Aorta (tissue), 5 donors: ENCODE data around the gene GSTA5. TPM values are rescaled to one million over a fixed set of nuclear protein-coding genes. Genes with fewer than 3 reads are reported as not detected.
"Not testable (repeated sequence)": the region's sequence is repeated elsewhere in the genome, so short reads cannot be mapped to it uniquely, and the experiment has no call there.

Experiments
- ATAC-seq: fragments of 200-7000 bp; cut with Tn5 transposase; one replicate; pipeline ENCODE4 v1.9.1; 2022; ENCODE audit warnings: moderate library complexity; ENCODE audit not compliant: low FRiP score
- DNase-seq, 2 donors: peaks; one replicate each; pipeline ENCODE4 v3.0.0-alpha.2; 2020
- H3K27ac ChIP-seq, 2 donors: one replicate each; pipeline ENCODE4 v1.5.1; 2013; ENCODE audit warnings: low read length in 2 of 2, mild to moderate bottlenecking in 2 of 2, moderate library complexity in 2 of 2, control low read depth in 1 of 2, inconsistent platforms in 1 of 2, low read depth in 1 of 2
- H3K27me3 ChIP-seq, 2 donors: one replicate each; pipeline ENCODE4 v1.6.1; 2013; ENCODE audit warnings: control low read depth in 1 of 2, low read length in 1 of 2, mild to moderate bottlenecking in 1 of 2, moderate library complexity in 1 of 2; ENCODE audit not compliant: insufficient read depth in 2 of 2, control insufficient read depth in 1 of 2
- H3K36me3 ChIP-seq, 2 donors: one replicate each; pipeline ENCODE4 v1.6.1; 2013; ENCODE audit warnings: control low read depth in 1 of 2, low read length in 1 of 2, mild to moderate bottlenecking in 1 of 2; ENCODE audit not compliant: insufficient read depth in 2 of 2, control insufficient read depth in 1 of 2
- H3K4me1 ChIP-seq, 2 donors: one replicate each; pipeline ENCODE4 v1.6.1; 2013; ENCODE audit warnings: low read length in 2 of 2, control low read depth in 1 of 2, mild to moderate bottlenecking in 1 of 2, moderate library complexity in 1 of 2; ENCODE audit not compliant: insufficient read depth in 2 of 2, control insufficient read depth in 1 of 2
- H3K4me3 ChIP-seq, 2 donors: one replicate each; pipeline ENCODE4 v1.5.1; 2013; ENCODE audit warnings: low read length in 2 of 2, control low read depth in 1 of 2, mild to moderate bottlenecking in 1 of 2
- H3K9me3 ChIP-seq: one replicate; pipeline ENCODE4 v1.6.1; 2013; ENCODE audit warnings: mild to moderate bottlenecking, low read length; ENCODE audit not compliant: control insufficient read depth
- WGBS, 2 donors: extraction: QIAGEN DNeasy Blood & Tissue Kit; methylation state at CpG; one replicate each; pipeline ENCODE4 v1.1.7; 2013; 5-methylcytosine and 5-hydroxymethylcytosine counted together
- intact Hi-C, 2 donors: fragments of 100-400 bp; cut with DNase I; formaldehyde crosslinking; loops; one replicate each; pipeline versions ENCODE4 v1.14.2 to v1.15.0; 2022
- polyA plus RNA-seq, 2 donors: library from polyadenylated mRNA; stranded (reverse); fragments of 200-250 nt; gene quantifications; one replicate each; pipeline ENCODE4 v1.2.3, GENCODE V29; 2013
- total RNA-seq, 2 donors: library from RNA; stranded (reverse); fragmentation: NEBNext Ultra II Directional; extraction: Animal tissue kit (Norgen Biotek cat#: 25700); gene quantifications; one replicate each; pipeline ENCODE4 v1.2.1, GENCODE V29; 2021
- donor health status: healthy with polysubstance abuse.
- donor health status: Bipolar disorder and iron deficiency.
- donor health status: DM: no; HTN: no; CAD: no.
- donor health status: DM: no; HTN: no; CAD: no.
- donor health status: DM: yes; HTN: yes; CAD: no.

Gene GSTA5
- total and polyA plus RNA-seq, 4 donors = not detected

- no peaks in the 10 kb centered on the region for H3K4me1 ChIP-seq
- H3K4me3 ChIP-seq = no peak overlapping the region
- no peaks in the 10 kb centered on the region for H3K36me3 ChIP-seq
- intact Hi-C loops = no loop called here
- H3K27me3 ChIP-seq = no peaks in the 10 kb centered on the region
- ATAC-seq (no peak), DNase-seq (no peak)
- no peaks in the 10 kb centered on the region for H3K9me3 ChIP-seq
- no peak overlapping the region for H3K27ac ChIP-seq
- 90 to 95% methylated on average over 22 to 24 of the region's 24 CpGs for WGBS, 2 donors
Observed at GRCh38 chr6:52786249-52786956, 54.2 kb downstream of the GSTA5 start.

GRCh38 chr6:52782696-52783274 lies 57.8 kb downstream of the GSTA5 start:
- H3K36me3 ChIP-seq, H3K27me3 ChIP-seq, intact Hi-C loops, ATAC-seq, H3K9me3 ChIP-seq, H3K4me3 ChIP-seq, H3K4me1 ChIP-seq, H3K27ac ChIP-seq, DNase-seq: not testable (repeated sequence)
- WGBS, 2 donors = 33 to 40% methylated on average over 3 of the region's 3 CpGs

GRCh38 chr6:52782209-52782608 lies 58.4 kb downstream of the GSTA5 start:
- H3K4me3 ChIP-seq, H3K36me3 ChIP-seq, H3K27ac ChIP-seq, ATAC-seq, DNase-seq, H3K9me3 ChIP-seq, intact Hi-C loops, H3K4me1 ChIP-seq, H3K27me3 ChIP-seq: not testable (repeated sequence)

Other genes with a start within 250 kb of the GSTA5 start
- 10 to 100 TPM; 25.3 to 26.3 TPM for gene TMEM14A, start 169.7 kb downstream of the GSTA5 start, total RNA-seq
- 10 to 100 TPM; 37.1 to 79.3 TPM for gene TMEM14A, start 169.7 kb downstream of the GSTA5 start, polyA plus RNA-seq
- gene GSTA2, start 77.3 kb downstream of the GSTA5 start, total RNA-seq = not detected
- 10 to 100 TPM in 1 of 2 donors, not detected in 1; 12.6 TPM for gene GSTA2, start 77.3 kb downstream of the GSTA5 start, polyA plus RNA-seq
- gene GSTA1, start 37.0 kb downstream of the GSTA5 start, total RNA-seq = 1 to 10 TPM in 1 of 2 donors, not detected in 1; 1.7 TPM
- gene GSTA1, start 37.0 kb downstream of the GSTA5 start, polyA plus RNA-seq = 100 to 1,000 TPM in 1 of 2 donors, not detected in 1; 248 TPM
- gene GSTA3, start 68.9 kb upstream of the GSTA5 start, total RNA-seq = not detected
- gene GSTA3, start 68.9 kb upstream of the GSTA5 start, polyA plus RNA-seq = not detected
- 10 to 100 TPM; 18.8 to 20.3 TPM for gene GSTA4, start 154.5 kb upstream of the GSTA5 start, total RNA-seq
- gene GSTA4, start 154.5 kb upstream of the GSTA5 start, polyA plus RNA-seq = 10 to 100 TPM; 19.7 to 31.9 TPM
- 10 to 100 TPM; 15.9 to 22.5 TPM for gene CILK1, start 221.0 kb upstream of the GSTA5 start, total RNA-seq
- gene CILK1, start 221.0 kb upstream of the GSTA5 start, polyA plus RNA-seq = 1 to 10 TPM; 7.2 to 7.5 TPM
- gene FBXO9, start 224.6 kb upstream of the GSTA5 start, total RNA-seq = 100 to 1,000 TPM in 1 of 2 donors, 10 to 100 TPM in 1; 86.5 to 112 TPM
- gene FBXO9, start 224.6 kb upstream of the GSTA5 start, polyA plus RNA-seq = 10 to 100 TPM; 44.2 to 62.4 TPM